HG03039 (cell line): ENCODE results near the gene EMD.
"Not testable (repeated sequence)": the region's sequence is repeated elsewhere in the genome, so short reads cannot be mapped to it uniquely, and the experiment has no call there.

Experiments
- ATAC-seq: cut with Tn5 transposase; IDR thresholded peaks from one replicate; pipeline ENCODE4 v1.9.1; 2021; ENCODE audit warnings: mild to moderate bottlenecking, moderate library complexity; ENCODE audit not compliant: unreplicated experiment

EMD gene

DNA sequence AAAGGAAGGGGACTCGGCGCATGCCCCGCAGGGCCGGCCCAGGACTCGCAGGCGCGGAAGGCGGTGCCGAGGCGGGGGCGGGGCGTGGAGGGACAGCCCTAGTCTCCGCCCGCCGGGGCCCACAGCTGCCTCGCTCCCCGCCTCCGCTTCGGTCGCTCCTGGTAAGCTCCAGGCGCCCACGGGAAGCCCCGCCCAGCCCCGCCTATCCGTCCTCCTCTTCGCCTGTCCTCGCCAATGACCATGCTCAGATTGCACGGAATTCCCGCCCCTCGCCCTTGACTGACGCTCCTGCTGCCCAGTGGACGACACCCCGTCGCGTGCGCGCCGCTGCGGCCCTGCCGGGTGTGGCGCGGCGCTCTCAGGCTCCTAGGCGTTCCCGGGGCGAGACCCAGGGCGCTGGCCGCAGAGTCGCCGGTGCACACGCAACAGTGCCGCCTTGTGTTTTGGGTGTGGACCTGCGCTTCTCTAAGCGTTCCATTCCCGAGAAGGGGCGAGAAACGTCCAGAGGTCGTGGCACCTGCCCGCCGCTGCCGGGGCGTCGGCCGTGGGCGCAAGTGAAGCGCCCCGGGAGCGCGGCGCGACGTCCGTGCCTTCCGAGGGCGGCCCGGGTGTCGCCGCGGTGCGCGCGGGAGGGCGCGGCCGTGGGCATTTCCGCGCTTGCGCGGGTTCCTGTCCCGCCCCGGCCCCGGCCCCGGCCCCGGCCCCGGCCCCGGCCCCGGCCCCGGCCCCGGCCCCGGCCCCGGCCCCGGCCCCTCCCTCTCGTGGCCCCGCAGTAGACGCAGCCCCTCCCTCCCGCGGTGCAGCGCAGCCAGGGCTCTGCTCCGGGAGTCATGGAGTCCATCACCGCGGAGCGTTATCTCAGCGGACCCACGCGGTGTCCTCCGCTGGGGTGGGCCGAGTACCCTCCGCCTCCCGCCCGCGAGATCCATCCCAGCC, 11.0 kb downstream of the EMD start:
- ATAC-seq, result peak; percentile 68

- ATAC-seq, result not testable (repeated sequence)
These were observed 17.3 kb downstream of the EMD start for GRCh38 chrX:154396363-154396762.

DNA sequence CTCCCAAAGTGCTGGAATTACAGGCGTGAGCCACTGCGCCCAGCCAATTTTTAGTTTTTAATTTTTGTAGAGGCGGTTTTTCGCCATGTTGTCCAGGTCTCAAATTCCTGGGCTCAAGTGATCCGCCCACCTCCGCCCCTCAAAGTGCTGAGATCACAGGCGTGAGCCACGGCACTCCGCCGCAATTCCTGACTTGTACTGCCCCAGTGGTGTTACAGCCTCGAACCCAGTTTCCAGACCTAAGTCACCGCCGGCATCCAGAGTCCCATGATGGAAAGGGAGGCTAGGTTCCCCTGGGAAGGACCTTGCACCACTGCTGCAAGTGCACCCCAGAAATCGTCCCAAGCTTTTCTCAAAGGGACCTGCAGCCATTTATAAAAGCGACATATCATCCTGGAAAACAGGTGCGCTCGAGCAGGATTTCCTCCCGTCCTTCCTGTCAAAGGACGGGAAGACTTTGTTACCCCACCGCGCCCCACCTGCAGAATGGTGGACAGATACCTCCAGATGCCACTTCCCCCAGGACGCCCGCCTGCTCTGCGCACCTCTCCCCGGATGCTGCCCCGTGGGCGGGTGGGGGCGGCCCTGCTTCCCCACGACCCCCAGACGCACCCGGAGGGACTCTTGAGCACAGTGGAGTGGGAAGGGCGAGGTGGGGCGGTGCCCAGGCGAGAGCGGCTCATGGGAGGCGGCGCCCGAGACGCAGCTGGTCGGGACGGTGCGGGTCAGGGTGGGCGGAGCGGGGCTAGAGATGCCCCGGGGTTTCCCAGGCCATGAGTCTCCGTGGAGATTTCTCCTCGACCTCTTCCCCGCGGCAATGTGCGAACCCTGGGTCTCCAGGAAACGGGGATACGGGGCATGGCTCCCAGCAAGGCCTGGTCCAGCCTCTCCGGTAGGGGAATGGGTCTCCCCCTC, 18.1 kb downstream of the EMD start:
- ATAC-seq, result peak; percentile 49

GRCh38 chrX:154397888-154398667, 19.0 kb downstream of the EMD start, which contains the start of gene RPL10:
Gene RPL10, plus strand, starts transcription at chrX:154398377. Its CDS starts 143 bp downstream, at chrX:154398520.
- peak; percentile 78 for ATAC-seq

- ATAC-seq, result no peak
These were observed 19.8 kb downstream of the EMD start for GRCh38 chrX:154398668-154399526.

GRCh38 chrX:154399527-154400368, 20.7 kb downstream of the EMD start:
- ATAC-seq, result no peak

GRCh38 chrX:154400369-154400817, 21.3 kb downstream of the EMD start:
- ATAC-seq, result not testable (repeated sequence)

GRCh38 chrX:154401045-154401799, 22.1 kb downstream of the EMD start:
- ATAC-seq, result no peak

DNA sequence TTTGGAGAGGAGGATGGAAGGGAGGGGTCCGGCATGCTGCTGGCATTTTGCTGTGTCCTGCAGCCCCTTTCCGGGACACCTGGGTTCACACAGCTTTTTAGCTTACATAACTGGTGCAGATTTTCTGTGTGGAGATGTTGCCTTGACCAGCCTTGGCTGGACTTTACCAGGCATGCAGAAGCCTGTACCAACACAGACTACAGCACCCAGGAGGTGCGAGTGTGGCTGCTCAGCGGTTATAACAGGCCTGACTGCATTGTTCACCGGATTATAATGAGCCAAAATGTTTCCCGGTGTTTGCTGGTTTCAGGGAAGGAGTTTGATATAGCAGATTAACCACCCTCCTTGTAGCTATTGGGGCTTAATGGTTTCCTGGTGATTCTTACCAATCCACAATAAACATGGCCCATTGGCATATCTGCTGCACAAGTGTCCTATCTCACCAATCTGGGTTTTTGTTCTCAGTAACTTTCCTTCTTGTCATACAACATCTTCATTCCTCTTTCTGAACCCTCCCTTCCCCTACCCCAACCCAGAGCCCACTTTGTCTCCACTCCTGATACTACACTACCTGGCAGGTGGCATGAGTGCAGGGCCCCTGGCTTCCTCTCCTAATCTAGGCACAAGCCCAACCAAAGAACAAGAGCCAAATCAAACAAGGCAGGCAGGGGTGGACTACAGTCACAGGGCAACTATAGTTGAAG, 23.0 kb downstream of the EMD start:
- no peak for ATAC-seq

DNA sequence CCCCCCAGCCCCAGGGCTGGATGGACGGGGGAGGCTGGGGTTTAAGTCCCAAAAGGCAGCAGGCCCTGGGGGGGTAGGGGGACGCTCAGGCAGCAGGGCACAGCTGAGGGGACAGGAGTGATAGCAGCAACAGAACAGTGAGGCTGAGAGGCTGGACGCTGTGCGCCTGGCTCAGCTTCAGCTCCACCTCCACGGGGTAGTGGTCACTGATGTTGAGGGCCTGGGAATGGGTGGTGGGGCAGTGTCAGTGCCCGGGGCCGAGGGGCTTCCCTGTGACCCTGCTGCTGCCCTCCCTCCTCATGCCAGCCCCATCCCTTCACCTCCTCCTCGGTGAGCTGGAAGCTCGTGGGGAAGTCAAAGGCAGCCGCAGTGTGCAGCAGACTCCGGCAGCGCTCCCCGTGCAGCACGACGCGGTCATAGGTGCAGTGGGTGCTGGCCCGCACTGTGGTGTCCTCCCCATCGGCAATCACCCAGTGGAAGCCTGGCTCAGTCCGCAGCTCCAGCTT, 23.6 kb downstream of the EMD start:
- ATAC-seq, result no peak

DNA sequence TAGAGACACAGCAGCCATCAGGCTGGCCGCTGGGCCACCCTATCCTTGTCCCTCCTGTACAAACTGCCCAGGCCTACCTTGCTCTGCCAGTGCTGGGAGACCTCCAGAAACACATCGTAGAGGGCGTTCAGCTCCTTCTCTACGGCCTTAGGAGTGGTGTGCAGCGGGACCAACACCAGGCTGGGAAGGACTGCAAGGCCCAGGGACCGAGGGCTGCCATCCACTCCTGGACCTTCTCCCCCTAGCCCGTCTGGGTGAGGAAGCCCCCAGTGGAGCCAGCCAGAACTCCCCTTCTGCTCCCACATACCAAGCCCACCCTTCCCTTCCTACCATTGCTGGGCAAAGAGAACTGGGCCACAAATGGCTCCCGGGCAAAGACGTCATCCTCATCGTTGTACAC, 24.1 kb downstream of the EMD start:
- no peak for ATAC-seq

DNA sequence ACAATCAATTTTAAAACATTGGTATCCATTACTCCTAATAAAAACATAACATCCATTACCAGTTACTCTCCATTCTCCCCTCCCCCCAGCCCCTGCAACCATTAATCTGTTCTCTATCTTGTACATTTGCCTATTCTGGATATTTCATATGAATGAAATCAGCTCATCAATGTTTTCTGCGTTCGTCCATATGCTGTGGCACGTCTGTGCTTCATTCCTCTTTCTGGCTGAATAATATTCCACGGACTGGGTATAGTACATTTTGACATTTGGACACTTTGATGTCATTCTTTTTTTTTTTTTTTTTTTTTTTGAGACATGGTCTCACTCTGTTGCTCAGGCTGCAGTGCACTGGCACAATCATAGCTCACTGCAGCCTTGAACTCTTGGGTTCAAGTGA, 24.8 kb downstream of the EMD start:
- ATAC-seq, result no peak

DNA sequence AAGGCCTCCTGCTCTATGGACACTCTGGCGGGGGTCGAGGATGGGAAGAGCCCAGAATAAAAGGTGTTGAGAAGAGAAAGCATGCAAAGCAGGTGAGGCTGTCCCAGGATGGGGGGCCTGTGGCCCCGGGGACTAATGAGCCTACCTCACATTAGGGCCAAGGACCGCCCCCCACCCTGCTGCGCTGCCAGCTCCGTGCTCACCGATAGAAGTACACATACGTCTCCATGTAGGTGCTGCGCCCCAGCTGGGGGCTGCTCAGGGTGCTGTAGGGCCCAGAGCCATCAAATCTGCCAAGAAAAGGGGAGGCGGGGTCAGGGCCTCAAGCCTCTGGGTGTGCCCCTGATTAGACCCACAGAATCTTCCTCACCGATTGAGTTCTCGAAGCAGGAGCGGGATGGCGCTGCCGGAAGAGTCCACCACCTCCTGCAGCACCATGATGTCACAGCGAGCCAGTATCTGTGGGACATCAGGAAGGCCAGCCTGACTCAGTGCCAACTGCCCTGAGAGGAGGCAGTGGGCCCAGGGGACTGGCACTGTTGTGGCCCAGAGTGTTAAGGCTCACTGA, 25.6 kb downstream of the EMD start:
- ATAC-seq, result no peak

DNA sequence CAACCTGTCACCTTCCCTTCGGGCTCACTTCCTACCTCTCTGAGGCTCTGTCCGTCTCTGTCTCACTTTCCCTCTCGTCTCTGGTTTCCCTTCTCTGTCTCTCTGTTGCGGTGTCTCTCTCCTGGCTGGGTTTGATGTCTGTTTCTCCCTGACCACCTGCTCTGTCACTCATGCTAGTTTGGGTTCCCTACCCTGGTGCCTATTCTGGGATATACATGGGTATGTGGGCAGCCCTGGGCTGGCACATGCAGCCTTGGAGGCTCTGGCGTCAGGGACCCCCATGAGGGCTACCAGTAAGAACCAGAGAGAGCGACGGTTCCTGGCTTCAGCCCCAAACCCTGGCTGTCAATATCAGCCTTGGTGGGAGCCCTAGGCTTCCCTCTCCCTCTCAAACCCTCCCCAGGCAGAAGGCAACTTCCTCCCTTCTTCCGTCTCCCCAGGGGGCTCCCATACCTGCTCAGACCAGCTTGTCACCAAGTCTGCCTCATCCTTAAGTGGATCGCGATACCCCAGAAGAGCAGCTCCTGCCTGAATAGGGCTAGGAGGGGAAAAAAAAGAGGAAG, 29.6 kb downstream of the EMD start:
- no peak for ATAC-seq

DNA sequence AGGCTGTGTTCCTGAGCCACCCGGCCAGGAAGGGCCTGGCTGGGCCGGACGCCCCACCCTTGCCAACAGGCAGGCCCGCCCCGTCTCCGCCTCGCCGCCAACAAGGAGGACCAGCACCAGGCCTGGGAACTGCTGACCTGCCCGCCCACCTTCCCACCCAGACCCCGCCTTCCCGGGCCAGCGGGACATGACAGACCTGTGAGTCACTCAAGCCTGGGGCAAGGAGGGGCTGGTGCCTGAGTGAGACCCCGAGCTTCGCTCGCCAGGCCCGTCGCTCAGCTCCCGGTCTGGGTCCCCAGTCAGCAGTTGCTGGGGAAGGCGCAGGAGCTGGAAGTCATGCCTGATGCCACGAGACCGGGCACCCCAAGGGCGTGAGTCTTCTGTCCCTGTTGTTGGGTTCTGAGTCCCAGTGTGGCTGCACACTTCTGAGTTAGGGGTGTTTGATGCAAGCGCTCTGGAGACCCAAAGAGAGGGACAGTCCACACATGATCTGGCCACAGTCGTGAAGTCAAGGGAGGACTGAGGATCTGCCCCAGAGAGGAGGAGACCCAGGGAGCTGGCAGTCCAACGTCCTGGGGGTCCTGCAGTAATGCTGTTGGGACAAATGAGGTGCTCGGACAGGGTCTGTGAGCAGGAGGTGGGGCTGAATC, 30.3 kb downstream of the EMD start, which contains the start of gene DNASE1L1:
DNASE1L1 (minus strand) TSS at position 33 of the 650 bp plus-strand sequence. CDS start 3,686 bp downstream, outside the sequence.
- no peak for ATAC-seq

DNA sequence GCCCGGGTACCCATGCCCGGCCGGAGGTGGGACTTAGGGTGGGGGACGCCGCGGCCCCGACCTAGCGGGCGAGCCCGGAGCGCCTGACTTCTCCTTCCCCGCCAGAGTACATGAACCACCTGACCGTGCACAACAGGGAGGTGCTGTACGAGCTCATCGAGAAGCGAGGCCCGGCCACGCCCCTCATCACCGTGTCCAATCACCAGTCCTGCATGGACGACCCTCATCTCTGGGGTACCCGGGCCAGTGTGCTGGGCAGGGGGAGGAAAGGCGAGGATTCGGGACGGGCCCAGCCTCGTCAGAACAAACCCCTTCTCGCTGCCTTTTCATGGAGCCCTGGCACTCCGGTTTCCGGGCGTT, 32.9 kb downstream of the EMD start:
- ATAC-seq, result peak; percentile 42
